BJ (cell line): ENCODE results near the gene CCDC126. TPM values are rescaled to one million over a fixed set of nuclear protein-coding genes. Genes with fewer than 3 reads are reported as not detected.

Source experiments
- CTCF ChIA-PET: fragments of 350-600 bp; formaldehyde crosslinking; extraction: SDS; loops from one replicate; lab custom pipeline; 2021; ENCODE audit warnings: antibody characterized with exemption, inconsistent platforms; lab: Yijun Ruan, JAX
- POLR2A ChIA-PET: fragments of 300-600 bp; sonication (Branson Sonifier 250); formaldehyde crosslinking; extraction: SDS; loops from one replicate; lab custom pipeline; 2021; ENCODE audit warnings: antibody characterized with exemption; lab: Charles Lee
- DNase-seq: peaks from one replicate; pipeline ENCODE4 v3.0.0-alpha.2; 2011; ENCODE audit warnings: low read depth
- H3K27me3 ChIP-seq: 2 replicates; pipeline ENCODE4 v1.6.0; 2011; ENCODE audit warnings: low read length; ENCODE audit not compliant: control insufficient read depth, insufficient read depth
- H3K36me3 ChIP-seq: 2 replicates; pipeline ENCODE4 v1.5.1; 2011; ENCODE audit warnings: low read length; ENCODE audit not compliant: control insufficient read depth, insufficient read depth
- H3K4me3 ChIP-seq: 2 replicates; pipeline ENCODE4 v1.5.1; 2011; ENCODE audit warnings: low read depth, mild to moderate bottlenecking, control low read depth, low read length
- polyA plus RNA-seq: library from polyadenylated mRNA; depleted of rRNA; stranded (reverse); fragments of >200 nt; gene quantifications from 2 replicates; pipeline ENCODE4 v1.2.3, GENCODE V29; 2011; rRNA removed
- small RNA-seq: library from RNA; depleted of rRNA; stranded (forward); fragments of <200 nt; gene quantifications from one replicate; pipeline ENCODE3, GENCODE V24; 2012; ENCODE audit warnings: low replicate concordance, low read depth; ENCODE audit not compliant: insufficient read length
- TF ChIP-seq, protein P1 (sequence below): IDR thresholded peaks from 2 replicates; pipeline ENCODE4 v1.5.1; 2011; ENCODE audit warnings: low read depth, mild to moderate bottlenecking, control low read depth, inconsistent platforms, low read length, moderate library complexity; ENCODE audit not compliant: insufficient read depth

Gene CCDC126
- polyA plus RNA-seq, 1 experiment, result 2.4 TPM

DNA sequence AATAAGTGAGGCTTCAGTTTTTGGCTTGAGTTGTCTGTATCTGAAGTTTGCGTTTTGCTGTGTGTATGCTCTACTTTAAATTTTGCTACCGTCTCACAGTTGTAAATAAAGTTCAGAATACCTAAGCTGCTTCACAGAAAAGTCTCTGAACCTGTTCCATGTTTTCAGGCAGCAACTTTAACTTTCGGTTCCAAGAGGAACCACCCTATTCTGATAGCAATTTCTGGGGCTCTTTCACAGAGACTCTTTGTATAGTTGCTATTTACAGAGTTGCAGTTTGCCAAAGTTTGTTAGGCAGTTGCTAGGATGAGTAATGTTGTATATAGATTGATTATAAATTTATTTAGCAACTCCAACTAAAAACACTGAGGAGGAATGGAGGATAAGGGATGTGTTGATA is 88.5 kb downstream of the CCDC126 start:
- H3K4me3 ChIP-seq, result no peak overlapping the region
- no peak for DNase-seq
- no peaks in the 10 kb centered on the region for H3K27me3 ChIP-seq
- TF ChIP-seq, protein P1, sequence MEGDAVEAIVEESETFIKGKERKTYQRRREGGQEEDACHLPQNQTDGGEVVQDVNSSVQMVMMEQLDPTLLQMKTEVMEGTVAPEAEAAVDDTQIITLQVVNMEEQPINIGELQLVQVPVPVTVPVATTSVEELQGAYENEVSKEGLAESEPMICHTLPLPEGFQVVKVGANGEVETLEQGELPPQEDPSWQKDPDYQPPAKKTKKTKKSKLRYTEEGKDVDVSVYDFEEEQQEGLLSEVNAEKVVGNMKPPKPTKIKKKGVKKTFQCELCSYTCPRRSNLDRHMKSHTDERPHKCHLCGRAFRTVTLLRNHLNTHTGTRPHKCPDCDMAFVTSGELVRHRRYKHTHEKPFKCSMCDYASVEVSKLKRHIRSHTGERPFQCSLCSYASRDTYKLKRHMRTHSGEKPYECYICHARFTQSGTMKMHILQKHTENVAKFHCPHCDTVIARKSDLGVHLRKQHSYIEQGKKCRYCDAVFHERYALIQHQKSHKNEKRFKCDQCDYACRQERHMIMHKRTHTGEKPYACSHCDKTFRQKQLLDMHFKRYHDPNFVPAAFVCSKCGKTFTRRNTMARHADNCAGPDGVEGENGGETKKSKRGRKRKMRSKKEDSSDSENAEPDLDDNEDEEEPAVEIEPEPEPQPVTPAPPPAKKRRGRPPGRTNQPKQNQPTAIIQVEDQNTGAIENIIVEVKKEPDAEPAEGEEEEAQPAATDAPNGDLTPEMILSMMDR, result no peak
- ChIA-PET POLR2A (no interaction called here), CTCF (interaction anchor here (0.6 to 3.0 kb wide), 3 partner anchors 11 to 36 kb away, joined by 3 to 17 read pairs (median 7); no protein-coding TSS in a partner anchor)
- no peaks in the 10 kb centered on the region for H3K36me3 ChIP-seq

DNA sequence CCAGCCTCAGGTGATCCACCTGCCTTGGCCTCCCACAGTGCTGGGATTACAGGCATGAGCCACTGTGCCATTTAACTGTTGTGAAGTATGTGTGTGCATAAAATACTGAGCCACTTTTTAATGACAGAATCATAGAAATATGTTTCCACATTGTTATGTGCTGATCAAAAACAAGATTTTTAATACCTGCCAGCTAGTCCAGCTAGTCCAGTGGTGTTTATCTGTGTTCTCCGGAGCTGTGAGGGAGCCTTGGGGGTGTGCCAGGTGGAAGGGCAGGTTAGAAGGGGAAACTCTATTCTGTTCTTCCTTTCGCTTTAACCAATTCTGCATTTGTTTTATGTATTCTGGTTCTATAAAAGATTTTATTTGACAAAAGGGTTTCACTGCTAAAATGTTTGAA is 89.8 kb downstream of the CCDC126 start:
- no peak for DNase-seq
- TF ChIP-seq, protein P1, result no peak

DNA sequence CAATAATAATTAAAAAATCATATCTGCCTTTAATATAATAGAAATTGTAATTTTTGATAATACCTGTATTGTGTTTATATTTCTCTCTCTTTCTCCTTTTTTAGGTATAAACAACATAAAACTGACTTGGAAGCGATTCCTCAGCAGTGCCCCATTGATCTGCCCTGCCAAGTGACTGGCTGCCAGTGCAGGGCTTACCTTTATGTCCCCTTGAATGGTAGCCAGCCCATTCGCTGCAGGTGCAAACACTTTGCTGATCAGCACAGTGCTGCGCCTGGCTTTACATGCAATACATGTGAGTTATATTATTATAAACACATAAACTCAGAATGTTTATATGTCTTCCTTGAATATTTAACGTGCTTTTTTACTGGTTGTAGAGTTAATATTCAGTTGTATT is 92.0 kb downstream of the CCDC126 start:
- TF ChIP-seq, protein P1, result no peak

More for the DNA sequence above, 89.8 kb downstream of the CCDC126 start:
- H3K27me3 ChIP-seq, result no peaks in the 10 kb centered on the region
- ChIA-PET POLR2A (no interaction called here), CTCF (interaction anchor here (0.6 to 2.0 kb wide), 3 partner anchors 10 to 649 kb away, joined by 3 to 7 read pairs (median 6); no protein-coding TSS in a partner anchor)
- no peaks in the 10 kb centered on the region for H3K36me3 ChIP-seq
- no peak overlapping the region for H3K4me3 ChIP-seq

DNA sequence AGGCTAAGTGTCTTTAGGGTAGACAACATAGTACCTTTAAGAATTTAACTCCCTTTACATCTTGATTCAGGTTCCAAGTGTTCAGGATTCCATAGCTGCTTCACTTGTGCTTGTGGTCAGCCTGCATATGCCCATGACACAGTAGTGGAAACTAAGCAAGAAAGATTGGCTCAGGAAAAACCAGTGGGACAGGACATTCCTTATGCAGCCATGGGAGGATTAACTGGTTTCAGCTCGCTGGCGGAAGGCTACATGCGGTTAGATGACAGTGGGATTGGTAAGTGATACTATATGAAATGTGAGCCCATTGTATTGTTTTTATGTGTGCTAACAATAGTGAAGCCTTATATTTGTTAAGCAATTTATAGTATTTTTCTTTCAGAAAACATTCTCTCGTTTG is 94.1 kb downstream of the CCDC126 start:
- ChIA-PET CTCF (interaction anchor here (0.8 to 1.0 kb wide), 2 partner anchors 13 to 120 kb away, joined by 3 to 4 read pairs; no protein-coding TSS in a partner anchor), POLR2A (no interaction called here)
- TF ChIP-seq, protein P1, result no peak
- DNase-seq, result no peak
- no peak overlapping the region for H3K4me3 ChIP-seq
- no peaks in the 10 kb centered on the region for H3K36me3 ChIP-seq
- H3K27me3 ChIP-seq, result no peaks in the 10 kb centered on the region

More for the DNA sequence above, 92.0 kb downstream of the CCDC126 start:
- Histone ChIP-seq H3K36me3 (no peaks in the 10 kb centered on the region), H3K4me3 (no peak overlapping the region), H3K27me3 (no peaks in the 10 kb centered on the region)
- CTCF ChIA-PET, result interaction anchor here (0.6 kb wide), 1 partner anchor 69 kb away, joined by 3 read pairs; no protein-coding TSS in a partner anchor
- no peak for DNase-seq
- POLR2A ChIA-PET, result no interaction called here

DNA sequence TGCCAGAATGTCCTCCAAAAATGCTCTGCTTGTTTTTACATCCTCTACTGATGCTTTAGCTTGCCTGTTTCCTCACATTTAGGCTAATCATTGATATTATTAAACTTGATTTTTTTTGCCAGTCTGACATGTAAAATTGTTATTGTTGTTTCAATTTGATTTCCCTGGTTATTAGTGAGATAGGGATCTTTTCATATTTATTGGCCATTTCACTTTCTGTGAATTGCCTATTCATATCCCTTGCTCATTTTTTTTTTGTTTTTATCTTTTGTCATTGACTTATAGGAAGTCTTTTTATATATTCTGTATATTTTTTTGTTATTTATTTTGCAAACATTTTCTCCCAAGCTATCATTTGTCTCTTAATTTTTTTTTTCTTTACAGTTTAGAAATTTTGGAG is 96.0 kb downstream of the CCDC126 start:
- TF ChIP-seq, protein P1, result no peak
- no peaks in the 10 kb centered on the region for H3K36me3 ChIP-seq
- ChIA-PET CTCF (interaction anchor here (1.1 kb wide), 1 partner anchor 128 kb away, joined by 3 read pairs; no protein-coding TSS in a partner anchor), POLR2A (no interaction called here)
- no peaks in the 10 kb centered on the region for H3K27me3 ChIP-seq
- no peak for DNase-seq
- no peak overlapping the region for H3K4me3 ChIP-seq

Small RNA genes within 50 kb of the gene (small RNA-seq; reads per million reads assigned to genes)
- gene AC006026.2, result not detected

Other genes with a start within 250 kb of the CCDC126 start
- gene IGF2BP3, start 126.9 kb upstream of the CCDC126 start, polyA plus RNA-seq, result 13.4 and 14.4 TPM in 2 replicates
- gene TRA2A, start 65.4 kb upstream of the CCDC126 start, polyA plus RNA-seq, result 29.3 and 56.2 TPM in 2 replicates
- gene FAM221A, start 82.8 kb downstream of the CCDC126 start, polyA plus RNA-seq, result 1.1 TPM in 2 replicates
- gene STK31, start 112.8 kb downstream of the CCDC126 start, polyA plus RNA-seq, result not detected in 2 replicates